Retinal pigment epithelial cell (primary cell): ENCODE measurements around the gene SAP30L.

ENCODE experiments used
- DNase-seq: peaks from one replicate; pipeline ENCODE4 v3.0.0-alpha.2; 2010; ENCODE audit warnings: low read depth
- H3K4me3 ChIP-seq: 2 replicates; pipeline ENCODE4 v1.5.1; 2011; ENCODE audit warnings: mild to moderate bottlenecking, low read length, control low read depth, moderate library complexity
- CTCF ChIP-seq: conservative IDR thresholded peaks from 2 replicates; pipeline ENCODE4 v1.5.1; 2011; ENCODE audit warnings: low read depth, low read length, control low read depth, inconsistent platforms

Gene SAP30L

DNA sequence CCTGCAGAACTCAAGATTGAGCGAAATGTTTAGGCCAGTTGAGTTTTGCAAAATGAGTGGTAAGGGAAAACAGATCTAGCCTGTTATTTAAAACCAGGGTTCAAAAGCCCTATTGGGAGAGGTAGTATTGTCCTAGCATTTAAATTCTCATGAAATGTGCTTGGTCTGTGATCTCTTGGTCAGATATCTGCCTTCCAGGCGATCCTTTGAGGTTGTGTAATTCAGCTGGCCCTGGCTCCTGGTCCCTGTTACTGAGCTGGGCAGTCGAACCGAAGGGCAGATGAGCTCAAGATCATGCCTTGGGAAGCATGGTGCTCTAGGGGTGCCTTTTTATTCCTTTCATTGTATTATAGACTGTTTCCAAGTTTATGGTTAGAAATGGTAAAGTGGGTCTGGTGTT is 14.4 kb downstream of the SAP30L start:
- no peak for TF ChIP-seq CTCF
- DNase-seq = no peak
- H3K4me3 ChIP-seq = no peak overlapping the region

DNA sequence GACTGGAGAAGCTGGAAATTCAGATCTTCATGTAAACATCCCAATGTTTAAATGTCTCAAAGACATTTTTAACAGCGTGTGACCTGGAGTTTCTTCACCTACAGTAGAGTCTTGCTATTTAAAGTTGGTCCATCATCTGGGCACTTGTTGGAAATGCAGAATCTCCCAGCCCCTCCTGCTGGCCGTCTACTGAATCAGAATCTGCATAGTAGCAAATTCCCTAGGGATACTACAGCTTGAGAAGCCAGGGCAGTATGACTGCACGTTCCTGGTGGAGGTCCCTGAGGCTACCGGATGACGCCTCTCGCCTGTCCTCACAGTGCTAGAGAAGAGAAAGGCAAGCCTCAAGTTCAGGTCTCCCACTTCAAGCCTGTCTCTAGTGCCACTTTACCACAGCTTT is 15.7 kb downstream of the SAP30L start:
- DNase-seq = no peak
- H3K4me3 ChIP-seq = no peak overlapping the region
- TF ChIP-seq CTCF = peak; percentile 49

DNA sequence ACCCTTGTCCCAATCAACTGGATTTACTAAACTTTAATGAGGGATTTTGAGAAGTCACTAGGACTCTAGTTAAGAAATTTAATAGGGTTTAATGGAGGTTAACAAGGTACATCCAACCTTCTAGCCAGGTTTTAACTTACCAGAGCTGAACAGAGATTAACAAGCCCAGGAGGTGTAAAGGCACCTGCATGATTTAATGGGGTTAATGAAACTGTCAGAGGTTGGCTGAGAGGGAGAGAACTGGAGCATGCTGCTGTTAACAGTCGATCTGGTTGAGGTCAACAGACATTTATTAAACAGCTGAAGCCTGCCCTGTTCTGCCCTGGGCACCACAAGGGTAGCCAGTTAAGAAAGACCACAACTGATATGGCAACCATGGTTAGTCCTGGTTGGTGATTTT is 18.6 kb downstream of the SAP30L start:
- TF ChIP-seq CTCF = no peak
- H3K4me3 ChIP-seq = no peak overlapping the region
- no peak for DNase-seq

DNA sequence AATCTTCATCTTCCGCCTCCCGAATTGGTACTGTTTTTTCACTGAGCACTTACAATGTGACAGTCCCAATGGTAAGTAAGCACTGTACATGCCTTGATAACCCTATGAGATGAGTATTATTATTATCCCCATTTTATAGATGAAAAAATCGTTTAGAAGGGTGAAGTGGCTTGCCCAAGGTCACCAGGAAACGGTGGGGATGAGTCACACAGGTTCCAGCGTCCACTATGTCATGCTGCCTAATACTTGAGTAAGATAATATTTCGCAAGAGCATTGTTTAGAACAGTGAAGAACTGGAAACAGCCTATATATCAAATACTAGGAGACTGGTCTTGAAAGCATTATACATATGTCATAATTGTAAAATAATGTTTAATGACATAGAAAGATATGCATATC is 19.4 kb downstream of the SAP30L start:
- DNase-seq = no peak
- H3K4me3 ChIP-seq = no peak overlapping the region
- no peak for TF ChIP-seq CTCF

DNA sequence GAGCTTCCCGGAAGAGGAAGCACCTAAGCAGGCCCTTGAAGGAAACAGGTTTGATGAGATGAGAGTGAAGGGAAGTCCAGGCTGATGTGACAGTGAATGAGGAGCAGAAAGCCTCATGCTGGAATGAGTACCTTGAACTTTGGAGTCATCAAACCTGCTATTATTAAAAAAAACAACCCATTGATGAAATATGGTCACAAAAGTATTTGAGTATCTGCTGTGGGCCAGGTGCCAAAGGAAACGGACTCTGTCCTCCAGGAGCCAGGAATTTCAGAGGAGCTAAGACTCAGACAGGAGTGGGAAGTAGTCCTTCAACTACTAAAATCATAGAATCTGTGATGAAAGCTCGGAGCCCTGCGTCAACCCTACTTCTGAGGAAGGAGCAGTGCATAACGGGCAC is 20.4 kb downstream of the SAP30L start:
- no peak for DNase-seq
- H3K4me3 ChIP-seq = no peak overlapping the region
- no peak for TF ChIP-seq CTCF

- DNase-seq = no peak
- no peak for TF ChIP-seq CTCF
- H3K4me3 ChIP-seq = no peak overlapping the region
Observed at GRCh38 chr5:154466671-154467070, 20.9 kb downstream of the SAP30L start.

- TF ChIP-seq CTCF = peak; percentile 90
- no peak overlapping the region for H3K4me3 ChIP-seq
- no peak for DNase-seq
Observed at GRCh38 chr5:154467655-154468354, 22.0 kb downstream of the SAP30L start.
